ENCODE data around the gene PPP2R1B. TPM values are rescaled to one million over a fixed set of nuclear protein-coding genes. Genes with fewer than 3 reads are reported as not detected.

The PPP2R1B gene
- total and polyA plus RNA-seq, 8 donors: 26.4 to 31.5 (median 29.4) TPM

- H3K4me3 ChIP-seq: no peak overlapping the region
- TF ChIP-seq CTCF (IDR thresholded peaks at IDR 0.05): no peak
- no peak for DNase-seq
- intact Hi-C loops (cut with DNase I): no loop called here
- peaks cover 0 to 13% of the 10 kb centered on the region in 2 donors for H3K36me3 ChIP-seq
- no peaks in the 10 kb centered on the region for H3K9me3 ChIP-seq
- no peak for ATAC-seq
- H3K27ac ChIP-seq: peak overlapping the region; percentile 88 to 93
- peaks cover 40 to 41% of the 10 kb centered on the region in 2 donors for H3K4me1 ChIP-seq
- H3K27me3 ChIP-seq: no peaks in the 10 kb centered on the region
Observed at GRCh38 chr11:111736181-111736590, 30.0 kb downstream of the PPP2R1B start.

GRCh38 chr11:111735262-111736116 is 30.7 kb downstream of the PPP2R1B start:
- no peaks in the 10 kb centered on the region for H3K9me3 ChIP-seq
- ATAC-seq (peak; percentile 67), DNase-seq (peak in 3 of 4 donors; percentile 71 to 96 (median 94))
- H3K27me3 ChIP-seq: no peaks in the 10 kb centered on the region
- no peak for TF ChIP-seq CTCF (IDR thresholded peaks at IDR 0.05)
- peaks cover 0 to 6% of the 10 kb centered on the region in 2 donors for H3K36me3 ChIP-seq
- H3K4me3 ChIP-seq: peak overlapping the region in 1 of 2 donors; percentile 10
- peaks cover 40 to 47% of the 10 kb centered on the region in 2 donors for H3K4me1 ChIP-seq
- intact Hi-C loops (cut with DNase I): no loop called here
- peak overlapping the region; percentile 88 to 93 for H3K27ac ChIP-seq

GRCh38 chr11:111734954-111735261 is 31.3 kb downstream of the PPP2R1B start:
- Histone ChIP-seq H3K27me3 (no peaks in the 10 kb centered on the region), H3K9me3 (no peaks in the 10 kb centered on the region), H3K4me1 (peaks cover 40 to 53% of the 10 kb centered on the region in 2 donors), H3K36me3 (no peaks in the 10 kb centered on the region), H3K4me3 (peak overlapping the region in 1 of 2 donors; percentile 10), H3K27ac (peak overlapping the region; percentile 88 to 93)
- intact Hi-C loops (cut with DNase I): no loop called here
- ATAC-seq: no peak
- no peak for TF ChIP-seq CTCF (IDR thresholded peaks at IDR 0.05)
- DNase-seq: no peak

- no peaks in the 10 kb centered on the region for H3K36me3 ChIP-seq
- peak overlapping the region; percentile 88 to 93 for H3K27ac ChIP-seq
- intact Hi-C loops (cut with DNase I): no loop called here
- no peaks in the 10 kb centered on the region for H3K9me3 ChIP-seq
- peaks cover 44 to 53% of the 10 kb centered on the region in 2 donors for H3K4me1 ChIP-seq
- H3K27me3 ChIP-seq: no peaks in the 10 kb centered on the region
- TF ChIP-seq CTCF (IDR thresholded peaks at IDR 0.05): no peak
- no peak for DNase-seq
- no peak for ATAC-seq
- no peak overlapping the region for H3K4me3 ChIP-seq
Observed at GRCh38 chr11:111734101-111734953, 31.9 kb downstream of the PPP2R1B start.

- H3K27ac ChIP-seq: peak overlapping the region; percentile 88 to 93
- no peaks in the 10 kb centered on the region for H3K36me3 ChIP-seq
- DNase-seq: no peak
- no peak for TF ChIP-seq CTCF (IDR thresholded peaks at IDR 0.05)
- H3K9me3 ChIP-seq: no peaks in the 10 kb centered on the region
- no peak overlapping the region for H3K4me3 ChIP-seq
- peaks cover 44 to 53% of the 10 kb centered on the region in 2 donors for H3K4me1 ChIP-seq
- ATAC-seq: no peak
- intact Hi-C loops (cut with DNase I): no loop called here
- no peaks in the 10 kb centered on the region for H3K27me3 ChIP-seq
Observed at GRCh38 chr11:111733611-111734088, 32.5 kb downstream of the PPP2R1B start.
